H1 (cell line): Measurements from ENCODE around the gene SLC2A13. TPM values are rescaled to one million over a fixed set of nuclear protein-coding genes. Genes with fewer than 3 reads are reported as not detected.

Experiments used
- CTCF ChIA-PET: fragments of 300-600 bp; sonication (Branson Sonifier 250); formaldehyde crosslinking; loops from one replicate; lab custom pipeline; 2021; ENCODE audit not compliant: partially characterized antibody; lab: Charles Lee
- POLR2A ChIA-PET: fragments of 300-600 bp; sonication (Branson Sonifier 250); formaldehyde crosslinking; loops from one replicate; lab custom pipeline; 2021; ENCODE audit warnings: inconsistent platforms; ENCODE audit not compliant: partially characterized antibody; lab: Charles Lee
- DNase-seq, 2 experiments: peaks; one replicate each; pipeline versions ENCODE4 v3.0.0 to v3.0.0-alpha.2; 2010 to 2022; ENCODE audit warnings: low spot score in 2 of 2, low read depth in 1 of 2, mixed read lengths in 1 of 2
- FAIRE-seq: peaks from 2 replicates; lab custom pipeline; 2011; peaks lifted over from hg19 to GRCh38; lab: Jason Lieb, UNC
- H2AFZ ChIP-seq: 2 replicates; pipeline ENCODE4 v1.8.1; 2012; ENCODE audit warnings: low read length, inconsistent platforms
- H2AK5ac ChIP-seq: 2 replicates; pipeline ENCODE4 v1.6.1; 2013; ENCODE audit warnings: low read depth, low read length
- H2BK120ac ChIP-seq: replicated peaks from 2 replicates; pipeline ENCODE3; 2013; ENCODE audit warnings: low read depth, low read length, inconsistent platforms
- H2BK12ac ChIP-seq: 2 replicates; pipeline ENCODE4 v1.6.1; 2013; ENCODE audit warnings: low read depth, low read length
- H2BK15ac ChIP-seq: 2 replicates; pipeline ENCODE4 v1.6.1; 2013; ENCODE audit warnings: low read length
- H2BK20ac ChIP-seq: 2 replicates; pipeline ENCODE4 v1.6.1; 2013; ENCODE audit warnings: low read length
- H2BK5ac ChIP-seq: 2 replicates; pipeline ENCODE4 v1.6.1; 2013; ENCODE audit warnings: low read depth, low read length
- H3K14ac ChIP-seq: 2 replicates; pipeline ENCODE4 v1.6.1; 2013; ENCODE audit warnings: inconsistent platforms; ENCODE audit not compliant: insufficient read length
- H3K18ac ChIP-seq: 2 replicates; pipeline ENCODE4 v1.6.1; 2013; ENCODE audit warnings: low read length; ENCODE audit errors: extremely low read depth
- H3K23ac ChIP-seq: 2 replicates; pipeline ENCODE4 v1.6.1; 2013; ENCODE audit warnings: inconsistent platforms; ENCODE audit not compliant: insufficient read length
- H3K23me2 ChIP-seq: 2 replicates; pipeline ENCODE4 v1.6.1; 2013; ENCODE audit warnings: low read depth, low read length
- H3K27ac ChIP-seq: 2 replicates; pipeline ENCODE4 v1.6.1; 2011; ENCODE audit warnings: low read depth, low read length, inconsistent platforms
- H3K27me3 ChIP-seq, 4 experiments: replicated peaks in 1 of 4; 1 replicate in 1 of 4; 2 replicates in 3 of 4; pipeline versions ENCODE4 v1.6.1 to v1.8.1; 2011 to 2013; ENCODE audit warnings: low read length in 3 of 4, mild to moderate bottlenecking in 3 of 4, inconsistent platforms in 2 of 4, mixed read lengths in 2 of 4, moderate library complexity in 1 of 4; ENCODE audit not compliant: control insufficient read depth in 3 of 4, insufficient read depth in 3 of 4; ENCODE audit errors: extremely low read depth in 1 of 4
- H3K36me3 ChIP-seq, 4 experiments: 2 replicates each; pipeline versions ENCODE4 v1.6.1 to v1.8.1; 2011 to 2013; ENCODE audit warnings: mild to moderate bottlenecking in 4 of 4, low read length in 3 of 4, moderate library complexity in 2 of 4, control low read depth in 1 of 4, inconsistent platforms in 1 of 4; ENCODE audit not compliant: insufficient read depth in 4 of 4, control insufficient read depth in 2 of 4
- H3K4ac ChIP-seq: replicated peaks from 2 replicates; pipeline ENCODE3; 2013; ENCODE audit warnings: low read length, low read depth, mixed read lengths, inconsistent platforms; ENCODE audit not compliant: insufficient read length
- H3K4me1 ChIP-seq, 4 experiments: replicated peaks in 1 of 4; 1 replicate in 1 of 4; 2 replicates in 3 of 4; pipeline versions ENCODE4 v1.6.1 to v1.8.1; 2011 to 2013; ENCODE audit warnings: low read length in 3 of 4, inconsistent platforms in 2 of 4, mixed read lengths in 1 of 4; ENCODE audit not compliant: insufficient read depth in 4 of 4, control insufficient read depth in 3 of 4
- H3K4me2 ChIP-seq, 2 experiments: 2 replicates each; pipeline versions ENCODE4 v1.6.1 to v1.8.1; 2011 to 2013; ENCODE audit warnings: low read depth in 2 of 2, low read length in 2 of 2, control low read depth in 1 of 2, inconsistent platforms in 1 of 2, mild to moderate bottlenecking in 1 of 2; ENCODE audit not compliant: insufficient read depth in 1 of 2
- H3K4me3 ChIP-seq, 4 experiments: fragments of 200-600, 300-600 bp in 1 of 4; sonication (generic), shearing (Covaris generic), sonication (Bioruptor Twin) in 1 of 4; 2 replicates each; pipeline versions ENCODE4 v1.5.1 to v1.8.1; 2011 to 2016; ENCODE audit warnings: low read length in 4 of 4, low read depth in 3 of 4, control low read depth in 2 of 4, inconsistent platforms in 2 of 4, mild to moderate bottlenecking in 2 of 4, mixed read lengths in 1 of 4, moderate library complexity in 1 of 4; ENCODE audit not compliant: insufficient read depth in 2 of 4; ENCODE audit errors: extremely low read depth in 1 of 4
- H3K56ac ChIP-seq: replicated peaks from 2 replicates; pipeline ENCODE3; 2013; ENCODE audit warnings: low read depth, mild to moderate bottlenecking, mixed read lengths, low read length, inconsistent platforms; ENCODE audit not compliant: insufficient read length
- H3K79me1 ChIP-seq: 2 replicates; pipeline ENCODE4 v1.6.1; 2013; ENCODE audit warnings: low read depth, low read length, control low read depth
- H3K79me2 ChIP-seq, 2 experiments: 2 replicates each; pipeline versions ENCODE4 v1.6.1 to v1.8.1; 2012 to 2013; ENCODE audit warnings: low read length in 2 of 2, mild to moderate bottlenecking in 2 of 2, inconsistent platforms in 1 of 2; ENCODE audit not compliant: insufficient read depth in 2 of 2, control insufficient read depth in 1 of 2
- H3K9ac ChIP-seq, 4 experiments: replicated peaks in 1 of 4; 1 replicate in 1 of 4; 2 replicates in 3 of 4; pipeline versions ENCODE4 v1.6.1 to v1.8.1; 2011 to 2013; ENCODE audit warnings: low read depth in 3 of 4, low read length in 3 of 4, control low read depth in 2 of 4, mild to moderate bottlenecking in 2 of 4, moderate library complexity in 2 of 4, inconsistent platforms in 1 of 4; ENCODE audit errors: extremely low read depth in 1 of 4
- H3K9me3 ChIP-seq, 2 experiments: 2 replicates each; pipeline versions ENCODE4 v1.6.1 to v1.8.1; 2012 to 2013; ENCODE audit warnings: mild to moderate bottlenecking in 2 of 2, moderate library complexity in 2 of 2, control low read depth in 1 of 2, inconsistent platforms in 1 of 2, low read depth in 1 of 2, low read length in 1 of 2, mixed read lengths in 1 of 2; ENCODE audit not compliant: insufficient read depth in 2 of 2
- H4K20me1 ChIP-seq, 2 experiments: replicated peaks in 1 of 2; 2 replicates each; pipeline versions ENCODE3 to v1.8.1; 2011 to 2013; ENCODE audit warnings: inconsistent platforms in 2 of 2, low read length in 2 of 2, mild to moderate bottlenecking in 1 of 2; ENCODE audit not compliant: insufficient read depth in 2 of 2, control insufficient read depth in 1 of 2
- H4K5ac ChIP-seq: 2 replicates; pipeline ENCODE4 v1.6.1; 2013; ENCODE audit warnings: low read length, low read depth, mixed read lengths, inconsistent platforms; ENCODE audit not compliant: insufficient read length
- H4K8ac ChIP-seq: 2 replicates; pipeline ENCODE4 v1.8.0; 2013; ENCODE audit warnings: mild to moderate bottlenecking, moderate library complexity, low read length, inconsistent platforms; ENCODE audit not compliant: insufficient read depth; ENCODE audit errors: extremely low read depth
- H4K91ac ChIP-seq: replicated peaks from 2 replicates; pipeline ENCODE3; 2013; ENCODE audit warnings: low read length, mixed read lengths, inconsistent platforms; ENCODE audit not compliant: insufficient read length
- CBX5 ChIP-seq: fragments of 300-800, 300-1000 bp; sonication (generic); IDR thresholded peaks from 2 replicates; pipeline ENCODE4 v1.7.1; 2016; ENCODE audit warnings: antibody characterized with exemption, low read length, low read depth
- CHD1 ChIP-seq: IDR thresholded peaks from 2 replicates; pipeline ENCODE4 v1.6.1; 2012; ENCODE audit warnings: low read depth, low read length, improper control_type of control experiment
- CREB1 ChIP-seq: IDR thresholded peaks from 2 replicates; pipeline ENCODE4 v1.6.1; 2012; ENCODE audit warnings: inconsistent platforms
- GABPA ChIP-seq: IDR thresholded peaks from 2 replicates; pipeline ENCODE4 v1.6.1; 2011; ENCODE audit warnings: mild to moderate bottlenecking, low read length, moderate library complexity, borderline replicate concordance; ENCODE audit not compliant: insufficient read depth
- HDAC2 ChIP-seq, 2 experiments: fragments of 300-600 bp in 1 of 2; sonication (generic) in 1 of 2; IDR thresholded peaks; 2 replicates each; pipeline ENCODE4 v1.6.1; 2011 to 2012; ENCODE audit warnings: low read depth in 2 of 2, low read length in 2 of 2, mild to moderate bottlenecking in 2 of 2, moderate library complexity in 2 of 2, borderline replicate concordance in 1 of 2, inconsistent platforms in 1 of 2
- JUN ChIP-seq: IDR thresholded peaks from 2 replicates; pipeline ENCODE4 v1.6.1; 2011; ENCODE audit warnings: low read depth, mild to moderate bottlenecking, improper control_type of control experiment, low read length
- MAFK ChIP-seq: IDR thresholded peaks from 2 replicates; pipeline ENCODE4 v1.6.1; 2012; ENCODE audit warnings: low read depth, mild to moderate bottlenecking, improper control_type of control experiment, low read length
- POU5F1 ChIP-seq: IDR thresholded peaks from 2 replicates; pipeline ENCODE4 v1.6.1; 2011; ENCODE audit warnings: low read depth, mild to moderate bottlenecking, low read length, moderate library complexity
- SP1 ChIP-seq: IDR thresholded peaks from 2 replicates; pipeline ENCODE4 v1.6.1; 2011; ENCODE audit warnings: low read depth, low read length
- SP2 ChIP-seq: IDR thresholded peaks from 2 replicates; pipeline ENCODE4 v1.6.1; 2012; ENCODE audit warnings: mild to moderate bottlenecking, low read length, inconsistent platforms
- SUZ12 ChIP-seq: fragments of 200-600 bp; sonication (generic); IDR thresholded peaks from 2 replicates; pipeline ENCODE4 v1.6.1; 2012; ENCODE audit warnings: mild to moderate bottlenecking, inconsistent platforms, low read length, moderate library complexity, mixed read lengths
- YY1 ChIP-seq: IDR thresholded peaks from 2 replicates; pipeline ENCODE4 v1.6.1; 2011; ENCODE audit warnings: low read depth, mild to moderate bottlenecking, low read length
- ZNF274 ChIP-seq: IDR thresholded peaks from 2 replicates; pipeline ENCODE4 v1.7.0; 2012; ENCODE audit warnings: low read length, borderline replicate concordance; ENCODE audit errors: extremely low read depth
- WGBS, 2 experiments: shearing (Covaris generic) in 1 of 2; methylation state at CpG; one replicate each; pipeline versions ENCODE4 v1.1.6 to v1.1.7; 2013 to 2015; ENCODE audit warnings: low lambda C conversion rate in 2 of 2, mixed read lengths in 2 of 2, inconsistent platforms in 1 of 2, low coverage in 1 of 2, missing lambda C conversion rate in 1 of 2; ENCODE audit not compliant: insufficient replicate concordance in 2 of 2, insufficient coverage in 1 of 2, insufficient read length in 1 of 2; ENCODE audit errors: extremely low coverage in 1 of 2, missing lambda C conversion rate in 1 of 2; 5-methylcytosine and 5-hydroxymethylcytosine counted together
- polyA plus RNA-seq, 7 experiments: library from polyadenylated mRNA; depleted of rRNA in 3 of 7; stranded (reverse) in 5 of 7; unstranded in 2 of 7; fragments of >200 nt in 5 of 7; fragments of 200-250 nt in 2 of 7; gene quantifications; 1 replicate in 5 of 7; 2 replicates in 1 of 7; 4 replicates in 1 of 7; pipeline versions ENCODE4 v1.2.1 to v1.2.3, GENCODE V29; 2011 to 2013; ENCODE audit warnings: missing spikeins in 2 of 7, mixed read lengths in 2 of 7
- total RNA-seq: library from RNA; stranded (reverse); fragmentation: NEBNext Ultra II Directional; extraction: Animal tissue kit (Norgen Biotek cat#: 25700); gene quantifications from 2 replicates; pipeline ENCODE4 v1.2.1, GENCODE V29; 2021
- TF ChIP-seq, protein P1 (sequence below): IDR thresholded peaks from 2 replicates; pipeline ENCODE4 v1.6.1; 2012; ENCODE audit warnings: inconsistent platforms

Gene SLC2A13
- total and polyA plus RNA-seq, 2 of the 8 experiments (the other 6 are each of a cell fraction or from before 2014, with no cell fraction given) = 2.8 to 9.6 TPM

GRCh38 chr12:39830852-39831520, 274.9 kb downstream of the SLC2A13 start:
- Histone ChIP-seq H3K14ac (no peak overlapping the region), H3K56ac (no peak overlapping the region), H3K27ac (no peak overlapping the region), H3K79me2 (no peaks in the 10 kb centered on the region), H3K4me1 (no peaks in the 10 kb centered on the region), H2BK5ac (no peak overlapping the region), H3K4me3 (no peak overlapping the region), H3K23me2 (no peaks in the 10 kb centered on the region), H3K36me3 (no peaks in the 10 kb centered on the region), H4K20me1 (no peaks in the 10 kb centered on the region), H2AK5ac (no peak overlapping the region), H4K91ac (no peak overlapping the region), H4K5ac (no peak overlapping the region), H3K27me3 (no peaks in the 10 kb centered on the region), H2BK12ac (no peak overlapping the region), H2BK120ac (no peak overlapping the region), H3K23ac (no peak overlapping the region), H2BK20ac (no peak overlapping the region), H3K9me3 (no peaks in the 10 kb centered on the region), H3K18ac (no peak overlapping the region), H3K4me2 (no peak overlapping the region), H4K8ac (no peak overlapping the region), H3K4ac (no peak overlapping the region), H3K9ac (no peak overlapping the region), H3K79me1 (no peaks in the 10 kb centered on the region), H2AFZ (no peak overlapping the region), H2BK15ac (no peak overlapping the region)
- CTCF ChIA-PET = no interaction called here
- no peak for DNase-seq
- FAIRE-seq = no peak
- POLR2A ChIA-PET = no interaction called here
- WGBS, 2 experiments = 92% methylated on average over 5 of the region's 5 CpGs; no CpG with 5 or more reads in 1 of the 2 experiments
- TF ChIP-seq SP2 = no peak
- no peak for TF ChIP-seq YY1
- no peak for TF ChIP-seq CBX5
- no peak for TF ChIP-seq CHD1
- no peak for TF ChIP-seq ZNF274
- TF ChIP-seq MAFK = no peak
- no peak for TF ChIP-seq SP1
- no peak for TF ChIP-seq HDAC2 (IDR thresholded peaks at IDR 0.05; ENCODE audit: borderline replicate concordance in 1 of 2, low read depth in 2 of 2, low read length in 2 of 2)
- no peak for TF ChIP-seq POU5F1
- TF ChIP-seq, protein P1, sequence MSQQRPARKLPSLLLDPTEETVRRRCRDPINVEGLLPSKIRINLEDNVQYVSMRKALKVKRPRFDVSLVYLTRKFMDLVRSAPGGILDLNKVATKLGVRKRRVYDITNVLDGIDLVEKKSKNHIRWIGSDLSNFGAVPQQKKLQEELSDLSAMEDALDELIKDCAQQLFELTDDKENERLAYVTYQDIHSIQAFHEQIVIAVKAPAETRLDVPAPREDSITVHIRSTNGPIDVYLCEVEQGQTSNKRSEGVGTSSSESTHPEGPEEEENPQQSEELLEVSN = no peak
- no peak for TF ChIP-seq SUZ12
- no peak for TF ChIP-seq CREB1
- TF ChIP-seq GABPA = no peak
- TF ChIP-seq JUN = no peak
